Measurements from ENCODE around the gene CFAP97D1.

DNA sequence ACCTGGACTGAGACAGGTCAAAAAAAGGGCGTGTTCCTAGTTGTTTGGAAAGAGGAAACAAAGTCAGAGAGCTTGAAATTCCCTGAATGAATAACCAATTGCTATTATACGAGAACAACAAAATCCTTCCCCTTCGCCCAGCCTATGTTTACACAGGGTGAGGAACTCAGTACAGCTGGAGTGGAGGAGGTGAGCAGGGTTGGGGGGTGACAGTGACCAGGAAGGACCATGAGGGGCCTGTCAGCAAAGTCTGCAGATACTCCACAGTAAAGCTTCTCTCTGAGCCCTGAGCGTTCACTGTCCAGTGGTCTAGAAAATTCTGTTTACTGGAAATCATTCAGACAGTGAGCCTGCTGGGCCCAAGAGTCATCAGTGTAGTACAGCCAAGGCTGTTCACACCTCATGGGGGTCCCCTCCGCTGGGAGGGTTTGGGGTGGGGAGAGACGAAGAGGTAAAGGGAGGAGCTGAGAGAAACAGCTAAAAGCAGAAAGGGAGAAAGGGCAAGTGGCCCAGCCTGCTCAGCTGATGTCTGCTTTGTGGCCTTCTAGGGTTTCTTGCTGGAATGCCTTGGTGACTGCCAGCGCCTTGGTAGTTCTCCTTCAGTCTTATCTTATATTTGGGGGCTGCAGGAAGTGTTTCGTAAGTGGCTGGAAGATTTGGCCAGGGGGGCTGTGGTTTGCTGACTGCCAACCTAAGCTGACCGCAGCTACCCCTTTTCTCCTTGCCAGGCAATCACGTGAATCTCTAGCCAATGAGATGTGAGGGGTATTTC, 7.2 kb upstream of the CFAP97D1 start:
- TF ChIP-seq EZH2 (IDR thresholded peaks at IDR 0.05; ENCODE audit: insufficient read depth, poor library complexity, severe bottlenecking), result no peak
- no peak for TF ChIP-seq EZH2phosphoT487 (IDR thresholded peaks at IDR 0.05; ENCODE audit: insufficient read depth, low read depth)

Measured in GM23248 (cell line).